GM18907 (cell line): ENCODE data around the gene OR13G1.
A peak's percentile ranks its signal among the peaks of the same experiment; 100 is the strongest.
"Not testable (repeated sequence)": the region's sequence is repeated elsewhere in the genome, so short reads cannot be mapped to it uniquely, and the experiment has no call there.

Experiments
- ATAC-seq: cut with Tn5 transposase; IDR thresholded peaks from one replicate; pipeline ENCODE4 v1.9.1; 2021; ENCODE audit warnings: mild to moderate bottlenecking, moderate library complexity; ENCODE audit not compliant: unreplicated experiment

Gene OR13G1, protein sequence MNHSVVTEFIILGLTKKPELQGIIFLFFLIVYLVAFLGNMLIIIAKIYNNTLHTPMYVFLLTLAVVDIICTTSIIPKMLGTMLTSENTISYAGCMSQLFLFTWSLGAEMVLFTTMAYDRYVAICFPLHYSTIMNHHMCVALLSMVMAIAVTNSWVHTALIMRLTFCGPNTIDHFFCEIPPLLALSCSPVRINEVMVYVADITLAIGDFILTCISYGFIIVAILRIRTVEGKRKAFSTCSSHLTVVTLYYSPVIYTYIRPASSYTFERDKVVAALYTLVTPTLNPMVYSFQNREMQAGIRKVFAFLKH

DNA sequence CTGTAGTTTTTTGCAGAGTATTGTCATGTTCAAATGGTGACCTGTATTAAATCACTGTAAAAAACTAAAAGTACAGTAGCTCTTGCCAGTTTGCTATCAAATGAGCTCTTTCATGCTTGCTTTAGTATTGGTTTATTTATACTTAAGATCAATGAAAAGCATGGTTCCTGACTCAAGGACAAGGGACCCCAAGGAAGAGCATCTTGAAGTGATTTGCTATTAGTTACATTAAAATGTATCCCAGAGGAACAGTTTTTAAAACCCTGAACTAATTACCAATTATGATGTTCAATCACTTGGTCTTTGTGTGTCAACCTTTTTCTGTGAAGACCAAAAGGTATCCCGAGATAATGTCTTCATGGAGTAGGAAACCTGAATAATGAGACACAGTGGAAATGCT is at the start of gene OR13G1:
Gene OR13G1 (minus strand): TSS at position 101 of the 400 bp plus-strand sequence. CDS start 6,698 bp downstream, outside the sequence.
- ATAC-seq, result no peak

DNA sequence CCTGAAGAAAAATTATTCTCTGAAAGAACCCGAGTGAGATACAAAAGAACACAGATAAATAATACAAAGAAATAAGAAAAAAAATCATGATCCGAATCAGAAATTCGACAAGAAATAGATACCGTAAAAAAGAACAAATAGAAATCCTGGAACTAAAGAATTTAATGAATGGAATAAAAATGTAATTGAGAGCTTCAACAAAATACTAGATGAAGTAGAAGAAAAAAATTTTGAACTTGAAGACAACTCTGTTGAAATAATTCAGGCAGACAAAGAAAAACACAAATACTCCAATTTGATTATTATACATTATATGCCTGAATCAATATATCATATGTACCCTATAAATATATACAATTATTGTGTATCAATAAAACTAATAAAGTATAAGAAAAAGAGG is 41.7 kb upstream of the OR13G1 start:
- ATAC-seq, result no peak

DNA sequence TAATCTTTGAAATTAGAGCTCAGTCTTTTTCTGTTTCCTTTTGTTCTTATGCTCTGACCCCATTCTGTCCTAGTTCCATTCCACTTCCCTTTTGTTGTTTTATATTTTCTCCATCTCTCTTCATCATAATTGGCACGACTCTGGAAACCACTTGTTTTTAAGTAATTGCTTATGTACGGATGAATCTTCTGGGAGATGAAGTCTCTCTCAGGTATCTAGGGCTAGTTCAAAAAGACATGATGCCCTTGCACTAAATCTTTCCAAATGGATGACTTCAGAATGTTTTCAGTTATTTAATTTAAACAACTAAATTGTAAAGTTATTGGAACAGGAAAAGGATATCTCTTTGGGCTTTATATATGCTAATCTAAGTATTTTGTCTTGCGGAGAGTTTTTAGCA is 37.0 kb upstream of the OR13G1 start, which contains the start of gene OR6F1:
Gene OR6F1 (minus strand): TSS at position 101 of the 400 bp plus-strand sequence. CDS start 3,891 bp downstream, outside the sequence.
- ATAC-seq, result no peak

DNA sequence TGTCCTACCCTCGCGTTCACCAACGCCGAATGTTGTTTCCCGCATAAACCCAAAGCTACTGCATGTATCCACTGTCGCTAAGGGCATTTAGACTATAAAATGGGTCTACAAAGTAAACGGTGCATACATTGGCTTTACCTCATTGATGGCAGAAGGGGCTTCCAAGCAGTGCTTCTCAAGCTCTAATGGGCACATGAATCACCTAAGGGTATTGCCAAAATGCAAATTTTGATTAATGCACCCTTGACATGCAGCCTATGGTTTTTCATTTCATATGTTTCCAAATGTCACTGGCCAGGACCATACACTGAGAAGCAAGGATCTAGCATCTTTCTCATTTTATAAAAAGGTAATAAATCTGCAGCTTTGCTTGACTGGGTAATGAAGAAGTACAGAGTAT is 34.2 kb upstream of the OR13G1 start:
- ATAC-seq, result no peak

DNA sequence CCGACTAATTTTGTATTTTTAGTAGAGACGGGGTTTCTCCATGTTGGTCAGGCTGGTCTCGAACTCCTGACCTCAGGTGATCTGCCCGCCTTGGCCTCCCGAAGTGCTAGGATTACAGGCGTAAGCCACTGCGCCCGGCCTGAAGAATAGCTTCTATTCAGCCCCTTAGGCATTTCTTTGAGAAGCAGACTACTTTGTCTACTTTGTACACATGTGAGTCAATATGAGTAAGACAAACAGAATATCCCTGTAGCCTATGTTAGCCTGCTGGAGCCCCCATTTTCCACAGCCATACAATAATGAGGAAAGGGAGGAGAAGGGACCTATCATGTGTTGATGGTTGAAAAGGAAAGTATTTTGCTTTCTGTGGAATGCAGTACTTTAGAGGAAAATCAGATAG is 31.1 kb upstream of the OR13G1 start:
- ATAC-seq, result not testable (repeated sequence)

DNA sequence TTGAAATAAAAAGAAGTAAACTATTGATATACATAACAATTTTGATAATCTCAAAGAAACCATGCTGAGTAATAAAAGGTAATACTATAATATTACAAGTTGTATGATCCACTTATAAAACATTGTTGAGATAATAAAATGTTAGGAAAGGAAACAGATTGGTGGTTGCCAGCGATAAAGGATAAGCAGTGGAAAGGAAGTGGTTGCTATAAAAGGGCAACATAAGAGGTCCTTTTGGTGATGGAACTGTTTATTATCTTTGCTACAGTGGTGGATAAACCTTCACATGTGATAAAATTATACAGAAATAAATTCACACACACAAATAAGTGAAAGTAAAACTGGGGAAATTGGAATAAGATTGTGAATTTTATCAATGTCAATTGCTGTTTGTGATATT is 21.8 kb upstream of the OR13G1 start:
- no peak for ATAC-seq

DNA sequence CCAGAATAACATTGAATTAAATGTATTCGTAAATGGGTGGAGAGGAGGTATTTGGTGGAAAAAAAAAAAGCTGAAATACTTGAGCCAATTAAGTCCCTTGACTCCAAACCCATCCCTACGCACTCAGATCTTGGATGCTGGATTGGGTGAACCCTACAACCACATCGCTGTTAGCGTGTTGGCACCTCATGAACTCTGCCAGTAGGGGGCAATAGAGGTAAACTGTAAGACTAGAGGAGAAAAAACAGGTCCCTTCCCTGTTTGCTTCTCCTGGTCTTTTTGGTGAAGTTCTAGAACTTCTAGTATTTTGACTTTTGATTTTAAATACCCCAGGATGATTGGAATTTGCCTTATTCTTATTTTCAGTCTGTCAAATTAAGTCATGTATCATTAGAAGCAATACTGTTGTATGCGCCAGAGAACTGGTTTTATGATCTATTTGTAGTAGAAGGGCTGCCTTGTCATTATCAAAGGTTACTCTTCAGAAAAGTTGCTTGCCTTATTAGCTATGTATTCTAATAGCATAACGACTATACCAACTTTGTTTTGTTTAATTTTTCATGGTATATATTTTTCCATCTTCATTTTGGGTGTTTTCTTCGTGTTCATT is 1.9 kb upstream of the OR13G1 start:
- peak; percentile 93 for ATAC-seq

DNA sequence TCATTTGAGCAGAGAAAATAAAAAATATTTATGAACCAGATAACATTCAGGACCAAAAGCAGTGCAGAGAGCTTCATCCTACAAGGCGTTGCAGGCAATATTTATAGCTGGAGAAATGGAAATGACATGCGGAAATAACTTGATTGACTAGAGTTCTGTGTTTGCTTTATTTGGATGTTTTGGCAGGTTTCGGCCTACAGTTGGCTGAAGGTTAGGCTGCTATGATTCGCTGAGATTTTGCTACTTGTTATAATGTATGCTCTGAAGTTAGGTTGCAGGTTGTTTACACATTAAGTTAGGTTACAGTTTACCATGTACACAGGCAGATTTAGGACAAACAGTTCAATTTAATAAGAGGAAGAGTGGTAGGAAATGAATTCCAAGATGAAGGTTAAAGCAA is 632 bp upstream of the OR13G1 start:
- no peak for ATAC-seq

DNA sequence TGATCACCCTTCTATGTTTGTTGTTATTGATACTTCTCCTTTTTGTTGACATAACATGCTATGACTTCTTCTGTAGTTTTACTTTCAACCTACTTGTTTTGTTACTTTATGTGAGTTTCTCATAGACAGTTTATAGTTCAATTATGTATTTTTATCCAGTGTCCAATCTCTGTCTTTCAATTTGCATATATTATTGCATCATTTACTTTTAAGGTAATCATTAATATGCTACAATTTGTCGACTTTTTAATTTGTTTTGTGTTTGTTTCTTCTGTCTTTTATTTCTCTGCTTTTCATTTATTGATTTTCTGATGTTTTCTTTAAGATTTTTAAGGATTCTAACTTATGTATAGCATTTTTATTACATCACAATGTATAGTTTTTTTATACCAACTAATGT is 10.3 kb downstream of the OR13G1 start:
- ATAC-seq, result no peak

DNA sequence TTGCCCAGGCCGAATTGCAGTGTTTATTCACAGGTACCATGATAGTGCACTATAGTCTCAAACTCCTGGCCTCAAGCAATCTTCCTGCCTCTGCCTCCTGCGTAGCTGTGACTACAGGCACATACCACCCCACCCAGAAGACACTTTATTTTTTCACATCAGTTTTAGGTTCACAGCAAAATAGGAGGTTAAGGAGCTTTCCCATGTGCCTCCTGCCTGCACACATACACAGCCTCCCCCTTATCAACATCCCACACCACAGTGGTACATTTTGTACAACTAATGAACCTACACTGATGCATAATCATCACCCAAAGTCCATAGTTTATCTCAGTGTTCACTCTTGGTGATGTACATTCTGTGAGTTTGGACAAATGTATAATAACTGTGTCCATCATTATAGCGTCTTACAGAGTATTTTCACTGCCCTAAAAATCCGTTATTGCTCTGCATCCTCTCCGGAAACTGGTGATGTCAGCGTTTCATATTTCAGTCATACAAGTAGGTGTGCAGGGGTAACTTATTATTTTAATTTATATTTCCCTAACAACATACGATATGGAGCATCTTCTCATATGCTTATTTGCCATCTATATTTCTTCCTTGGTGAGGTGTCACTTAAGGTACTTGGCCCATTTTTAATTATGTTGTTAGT is 23.2 kb downstream of the OR13G1 start:
- ATAC-seq, result peak; percentile 49

DNA sequence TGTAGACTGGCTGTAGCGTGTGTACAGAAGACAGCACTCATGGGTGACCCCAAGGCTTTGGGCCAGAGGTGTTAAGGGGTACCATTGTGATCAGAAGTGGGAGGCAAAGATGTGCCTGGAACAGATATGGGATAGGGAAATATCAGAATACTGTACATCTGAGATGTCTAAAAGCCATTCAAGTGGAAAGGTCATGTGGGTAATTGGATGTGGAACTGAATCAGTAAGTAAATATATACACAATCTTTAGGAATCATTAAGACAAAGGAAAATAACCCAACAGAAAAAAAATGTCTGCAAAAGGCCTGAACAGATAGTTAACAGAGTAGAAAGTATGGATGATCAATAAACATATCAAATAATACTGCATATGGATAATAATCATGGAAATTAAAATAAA is 26.5 kb downstream of the OR13G1 start:
- ATAC-seq, result no peak

DNA sequence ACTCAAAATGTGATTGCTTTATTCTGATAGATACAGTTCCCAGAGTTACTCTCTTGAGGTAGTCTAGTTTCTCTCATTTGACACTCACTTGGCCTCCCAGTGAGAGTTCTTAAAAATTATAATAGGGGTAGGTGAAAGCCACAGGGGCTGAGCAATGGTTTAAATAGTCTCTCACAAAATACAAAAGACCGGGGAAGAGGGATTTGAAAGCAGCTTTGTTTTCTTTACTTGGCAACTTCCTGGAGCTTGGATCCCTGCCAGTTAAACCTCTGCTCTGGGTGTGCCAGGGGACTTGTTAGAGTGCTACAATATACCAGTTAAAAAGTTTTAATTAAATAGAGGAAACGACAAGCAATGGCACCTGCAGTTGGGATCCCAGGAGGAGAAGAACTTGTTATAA is 31.7 kb downstream of the OR13G1 start:
- ATAC-seq, result no peak

DNA sequence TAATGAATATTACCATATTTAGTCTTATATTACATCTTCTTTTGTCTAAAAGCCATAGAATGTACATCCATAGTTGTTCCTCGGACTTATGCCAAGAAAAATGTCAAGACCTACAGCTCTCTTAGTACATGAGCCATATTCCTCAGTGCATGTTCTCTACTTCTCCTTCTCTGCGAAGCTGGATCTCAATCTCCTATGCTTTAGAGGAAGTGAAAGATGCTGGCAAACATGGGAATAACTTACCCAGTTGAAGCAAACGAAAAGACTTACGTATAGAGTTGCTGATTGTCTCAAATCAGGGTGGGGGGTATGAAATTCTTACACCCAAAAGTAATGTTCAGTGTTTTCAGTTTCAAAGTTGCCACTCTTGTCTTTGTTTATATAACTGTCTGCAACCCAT is 32.7 kb downstream of the OR13G1 start:
- ATAC-seq, result no peak

DNA sequence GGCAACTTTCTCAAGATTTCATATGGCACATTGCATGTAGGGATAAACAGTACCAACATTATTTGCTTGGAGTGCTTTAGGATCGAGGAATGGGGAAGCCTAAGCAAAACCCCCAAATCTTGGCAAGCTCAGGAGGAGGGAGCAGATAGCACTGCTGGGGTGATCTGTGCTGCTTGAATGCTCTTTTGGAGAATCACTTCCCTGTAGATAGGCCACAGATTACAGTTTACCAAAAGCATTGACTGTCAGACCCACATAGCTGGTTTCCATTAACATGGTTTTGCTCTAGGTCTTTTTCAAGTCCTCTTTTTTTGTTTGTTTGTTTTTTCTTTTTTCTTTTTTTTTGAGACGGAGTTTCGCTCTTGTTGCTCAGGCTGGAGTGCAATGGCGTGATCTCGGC is 36.8 kb downstream of the OR13G1 start:
- ATAC-seq, result no peak

DNA sequence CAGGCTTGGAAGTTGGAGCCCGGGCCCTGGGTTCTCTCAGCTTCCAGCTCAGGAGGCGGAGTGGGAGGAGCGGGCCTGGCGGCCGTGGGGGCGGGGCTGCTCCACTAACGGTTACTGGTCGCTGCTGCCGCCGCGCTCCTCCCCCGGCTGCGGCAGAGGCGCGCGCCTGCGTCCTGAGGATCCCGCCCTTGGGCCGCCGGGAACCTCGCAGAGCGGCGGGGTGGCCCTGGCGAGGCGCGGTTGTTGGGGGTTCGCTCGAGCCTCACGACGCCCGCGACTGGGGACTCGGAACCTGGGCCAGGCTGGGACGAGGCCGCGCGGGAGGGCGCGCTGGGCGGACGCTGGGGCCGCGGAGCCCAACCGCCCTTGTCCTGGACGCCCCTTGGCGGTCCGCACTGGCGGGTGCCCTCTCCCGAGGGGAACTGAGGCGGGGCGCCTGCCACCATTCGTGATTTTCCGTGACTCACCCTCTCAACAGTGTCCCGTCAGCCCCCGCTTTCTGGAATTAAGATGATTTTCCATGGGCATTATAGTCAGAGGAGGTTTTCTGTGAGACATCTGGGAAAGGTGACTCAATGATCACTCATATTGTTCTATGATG is 40.1 kb downstream of the OR13G1 start:
- no peak for ATAC-seq

DNA sequence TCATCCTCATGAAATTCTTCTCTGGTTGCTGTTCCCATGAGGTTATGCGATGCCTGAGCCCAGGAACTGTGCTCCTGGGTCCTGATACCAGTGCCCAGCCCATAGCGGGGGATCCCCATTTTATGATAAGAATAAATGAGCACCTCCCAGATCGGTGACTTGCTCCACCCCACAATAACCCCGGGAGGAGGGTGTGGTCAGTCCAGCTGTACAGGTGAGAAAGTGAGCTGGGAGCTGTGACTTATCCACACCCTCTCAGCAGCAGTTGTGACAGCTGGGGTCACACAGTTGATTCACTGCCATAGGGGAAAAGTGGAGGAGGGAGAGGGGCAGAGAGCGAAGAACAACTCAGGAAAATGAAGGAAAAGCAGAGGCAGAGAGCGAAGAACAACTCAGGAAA is 40.8 kb downstream of the OR13G1 start:
- ATAC-seq, result no peak

DNA sequence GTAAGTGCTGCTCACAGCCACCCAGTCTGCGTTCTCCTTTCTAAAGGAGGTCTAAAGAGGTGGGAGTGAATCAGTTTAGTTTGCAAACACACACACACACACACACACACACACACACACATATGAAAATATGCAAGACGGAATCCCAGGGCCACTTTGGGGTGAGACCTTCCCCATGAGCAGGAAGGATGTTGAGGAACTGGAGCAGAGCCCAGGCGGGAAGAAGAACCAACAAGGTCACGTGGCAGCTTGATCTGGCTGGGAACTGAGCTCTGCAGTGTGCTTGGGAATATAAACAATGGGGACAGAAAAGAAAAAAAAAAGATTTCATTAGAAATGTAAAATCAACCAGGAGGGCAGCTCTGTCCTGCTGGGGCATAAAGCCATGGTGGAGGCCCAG is 41.5 kb downstream of the OR13G1 start:
- ATAC-seq, result no peak

DNA sequence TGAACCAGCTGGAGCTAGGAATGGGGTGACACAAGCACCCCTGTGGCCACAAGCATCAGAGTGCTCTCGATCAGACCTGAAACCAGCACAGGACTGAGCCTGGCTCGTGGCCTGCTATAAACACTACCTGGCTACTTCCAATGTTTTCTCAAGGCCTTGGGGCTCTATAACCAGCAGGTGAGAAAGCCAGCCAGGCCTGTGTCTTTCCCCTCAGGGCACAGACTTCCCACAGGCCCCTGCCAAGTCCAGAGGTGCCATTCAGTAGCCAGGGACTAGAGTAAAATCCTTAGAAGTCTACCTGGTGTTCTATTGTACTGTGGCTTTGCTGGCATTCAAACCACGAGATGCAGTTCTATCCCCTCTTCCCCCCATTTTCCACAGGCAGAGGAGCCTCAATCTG is 51.6 kb downstream of the OR13G1 start:
- ATAC-seq, result no peak
